HG03571 (cell line): ENCODE measurements around the gene SIGLEC6.

Experiments
- ATAC-seq: cut with Tn5 transposase; IDR thresholded peaks from one replicate; pipeline ENCODE4 v1.9.1; 2021; ENCODE audit not compliant: unreplicated experiment

SIGLEC6 gene

DNA sequence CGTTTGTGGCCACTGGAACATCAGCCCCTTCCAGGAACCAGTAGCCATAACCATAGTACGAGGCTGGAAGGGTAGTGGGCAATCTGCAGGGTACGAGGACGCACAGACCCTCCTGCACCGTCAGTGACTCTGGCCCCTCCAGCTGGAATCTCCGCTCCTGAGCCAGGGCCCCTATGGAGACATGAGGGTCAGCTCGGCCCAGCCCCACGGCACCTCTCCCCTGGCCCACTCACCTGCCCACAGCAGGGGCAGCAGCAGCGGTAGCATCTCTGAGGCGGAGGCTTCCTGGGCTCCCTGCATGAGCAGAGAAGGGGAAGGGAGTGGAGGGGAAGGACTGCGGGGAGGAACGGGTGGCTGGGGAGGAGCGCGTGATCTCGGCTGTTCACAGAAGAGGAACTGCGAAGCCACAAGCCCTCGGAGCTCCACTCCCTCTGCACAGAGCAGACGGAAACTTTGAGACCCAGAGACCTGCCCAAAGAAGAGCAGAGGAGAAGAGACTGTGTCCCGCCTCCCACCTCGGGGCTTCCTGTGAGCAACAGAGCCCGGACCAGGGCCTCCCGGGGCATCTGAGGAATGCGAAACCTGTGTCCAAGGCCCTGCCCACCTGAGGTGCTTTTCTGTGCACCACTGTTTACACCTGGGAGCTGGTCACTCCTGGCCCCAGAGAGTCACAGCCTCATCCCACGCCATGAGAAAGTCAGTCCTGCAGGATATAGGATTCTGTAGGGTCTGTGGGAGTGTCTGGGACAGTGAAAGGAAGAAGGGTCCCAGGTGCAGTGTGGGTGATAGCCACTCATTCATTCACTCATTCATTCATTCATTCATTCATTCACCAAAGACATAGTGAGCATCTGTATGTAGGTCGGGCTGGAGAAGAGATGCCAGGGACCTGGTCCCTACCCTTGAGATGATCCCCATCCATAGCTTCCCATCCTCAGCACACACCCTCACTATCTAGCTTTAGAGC, at the start of gene SIGLEC6:
Gene SIGLEC6, minus strand, starts transcription at position 322 of the 967 bp plus-strand sequence. Its CDS starts 22 bp downstream, at position 300.
- no peak for ATAC-seq

DNA sequence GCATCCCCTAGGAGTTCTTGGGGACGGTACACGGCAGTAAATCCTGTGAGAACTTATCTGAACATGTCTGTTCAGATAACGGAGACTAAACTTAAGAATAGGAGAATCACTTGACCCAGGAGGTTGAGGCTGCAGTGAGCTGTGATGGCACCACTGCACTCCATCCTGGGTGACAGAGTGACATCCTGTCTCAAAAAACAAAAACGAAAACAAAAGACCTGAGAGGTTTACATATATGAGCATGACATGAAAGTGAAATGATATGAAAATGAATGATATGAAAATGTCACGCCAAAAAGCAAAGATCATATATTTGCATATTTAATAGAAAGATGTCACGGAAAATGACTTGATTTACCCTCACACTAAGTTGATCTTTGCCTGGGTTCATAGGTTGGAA, 45.4 kb upstream of the SIGLEC6 start:
- ATAC-seq: no peak

GRCh38 chr19:51573331-51573730, 41.9 kb upstream of the SIGLEC6 start:
- ATAC-seq: no peak

- no peak for ATAC-seq
These were observed 41.4 kb upstream of the SIGLEC6 start for GRCh38 chr19:51572908-51573307.

- ATAC-seq: no peak
These were observed 40.9 kb upstream of the SIGLEC6 start for GRCh38 chr19:51572410-51572809.

GRCh38 chr19:51571599-51571998, 40.1 kb upstream of the SIGLEC6 start:
- no peak for ATAC-seq

- peak; percentile 68 for ATAC-seq
These were observed 39.6 kb upstream of the SIGLEC6 start, which contains the start of gene ZNF175 for GRCh38 chr19:51570962-51571575. ZNF175 (plus strand) TSS chr19:51571283; CDS start chr19:51573330, 2,047 bp downstream.

GRCh38 chr19:51568456-51568855, 37.0 kb upstream of the SIGLEC6 start:
- no peak for ATAC-seq

- ATAC-seq: no peak
These were observed 36.1 kb upstream of the SIGLEC6 start for GRCh38 chr19:51567583-51567982.

DNA sequence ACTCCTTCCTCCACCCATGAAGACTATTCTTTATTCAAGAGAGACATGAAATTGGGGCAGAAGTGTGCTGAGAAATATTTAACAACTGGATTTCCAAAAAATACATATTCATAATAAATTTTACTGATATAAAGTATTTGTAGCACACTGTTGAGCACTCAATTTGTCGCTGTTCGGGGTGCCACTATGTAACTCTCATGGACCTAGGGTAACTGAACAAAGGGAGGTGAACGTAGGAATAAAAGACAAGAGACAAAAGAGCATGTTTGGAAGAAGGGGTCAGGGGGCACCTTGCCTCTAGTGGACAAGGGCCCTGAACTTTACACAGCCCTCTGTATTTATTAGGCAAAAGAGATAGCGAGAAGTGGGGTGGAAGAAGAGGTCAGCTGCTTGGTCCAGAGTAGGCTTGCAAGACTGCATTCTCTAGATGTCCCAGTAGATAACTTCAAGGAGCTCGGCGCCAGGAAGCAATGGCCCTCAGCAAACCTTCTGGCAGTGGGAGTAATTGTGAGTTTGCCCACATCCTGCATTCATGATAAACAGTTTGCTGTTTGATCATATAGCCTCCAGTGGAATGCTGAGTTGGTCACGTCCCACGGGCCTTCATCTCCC, 35.1 kb upstream of the SIGLEC6 start:
- no peak for ATAC-seq

GRCh38 chr19:51565583-51565982, 34.1 kb upstream of the SIGLEC6 start:
- ATAC-seq: no peak

DNA sequence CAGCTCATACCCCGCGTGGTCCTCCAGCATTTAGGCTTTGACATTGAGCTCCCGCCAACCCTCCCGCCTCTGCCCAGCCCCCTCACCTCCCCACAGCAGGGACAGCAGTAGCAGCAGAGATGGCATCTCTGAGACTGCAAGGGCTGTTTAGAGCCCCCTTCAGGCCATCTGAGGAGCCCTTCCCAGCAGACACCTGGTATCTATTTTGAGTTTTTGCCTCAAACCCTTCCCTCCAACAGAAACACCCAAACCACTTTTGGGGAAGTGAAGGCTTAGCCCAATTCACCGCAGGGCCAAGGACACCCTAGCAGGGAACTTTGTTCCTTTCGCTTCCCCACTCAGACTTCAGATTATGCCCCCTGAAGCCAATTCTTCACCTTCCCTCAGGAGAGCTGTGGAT, 33.3 kb upstream of the SIGLEC6 start:
- ATAC-seq: no peak

GRCh38 chr19:51560339-51560738, 28.9 kb upstream of the SIGLEC6 start:
- no peak for ATAC-seq

DNA sequence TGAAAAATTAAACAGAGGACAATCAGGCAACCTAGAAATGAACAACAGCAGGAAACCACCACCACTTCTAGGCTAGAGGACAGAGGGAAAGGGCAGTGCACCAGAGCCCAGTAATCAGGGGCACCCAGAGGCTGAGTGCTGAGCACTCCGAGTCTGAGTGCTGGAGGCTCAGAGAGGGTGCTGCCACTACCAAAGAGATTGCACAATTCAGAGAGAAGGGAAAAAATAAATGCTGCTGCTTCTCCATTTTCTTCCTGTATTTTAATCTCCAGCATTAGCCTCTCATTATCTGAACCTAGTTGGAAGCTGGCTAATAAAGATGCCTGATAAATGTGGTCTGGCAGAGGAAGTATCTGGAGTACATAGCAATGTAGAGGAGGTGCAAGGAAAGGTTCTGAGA, 27.8 kb upstream of the SIGLEC6 start:
- ATAC-seq: no peak

DNA sequence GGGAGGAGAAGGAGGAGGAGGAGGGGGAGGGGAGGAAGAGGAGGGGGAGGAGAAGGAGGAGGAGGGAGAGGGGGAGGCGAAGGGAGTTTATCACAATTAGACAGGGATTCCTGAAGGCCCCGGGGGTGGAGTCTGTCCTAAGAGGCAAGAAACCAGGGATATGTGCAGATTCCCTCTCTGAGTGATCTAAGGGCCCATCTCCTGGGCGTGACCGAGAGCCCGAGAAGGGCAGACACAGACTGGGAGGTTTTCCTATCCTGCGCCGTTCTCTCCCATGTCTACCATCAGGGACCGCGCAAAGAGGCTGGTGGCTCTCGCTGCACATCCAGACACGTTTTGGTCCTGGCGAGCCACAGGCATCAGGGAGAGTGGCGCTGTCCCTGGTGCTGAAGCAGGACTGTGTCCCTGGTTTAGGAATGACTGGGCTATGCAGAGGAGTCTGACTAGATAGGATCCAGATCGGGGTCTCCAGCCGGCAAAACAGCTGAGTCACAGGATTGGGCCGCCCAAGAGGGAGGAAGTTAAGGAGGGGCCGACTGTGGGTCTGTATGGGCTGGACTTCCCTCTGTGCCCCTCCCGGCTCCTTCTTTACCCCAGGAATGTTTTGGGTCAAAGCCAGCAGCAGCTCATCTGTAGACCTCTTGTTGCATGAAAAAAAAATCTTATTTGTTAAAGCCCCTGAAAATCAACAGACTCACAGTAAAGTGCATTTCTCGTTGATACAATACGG, 21.7 kb upstream of the SIGLEC6 start:
- ATAC-seq: no peak

DNA sequence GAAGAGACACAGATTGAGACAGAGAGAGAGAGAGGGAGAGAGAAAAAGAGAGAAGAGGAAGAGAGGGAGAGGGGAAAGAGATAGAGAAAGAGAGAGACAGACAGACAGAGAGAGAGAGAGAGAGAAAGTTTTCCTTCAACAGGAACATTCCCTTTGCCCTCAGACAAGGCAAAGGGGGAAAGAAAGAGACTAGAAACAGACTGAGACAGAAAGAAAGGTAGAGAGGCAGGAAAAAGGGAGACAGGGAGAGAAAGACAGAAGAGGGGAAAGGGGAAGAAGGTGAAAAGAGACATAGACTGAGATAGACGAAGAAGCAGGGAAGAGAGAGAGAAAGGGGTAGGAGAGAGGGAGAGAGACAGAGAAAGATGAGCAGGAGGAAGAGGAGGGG, 21.1 kb upstream of the SIGLEC6 start:
- ATAC-seq: no peak

DNA sequence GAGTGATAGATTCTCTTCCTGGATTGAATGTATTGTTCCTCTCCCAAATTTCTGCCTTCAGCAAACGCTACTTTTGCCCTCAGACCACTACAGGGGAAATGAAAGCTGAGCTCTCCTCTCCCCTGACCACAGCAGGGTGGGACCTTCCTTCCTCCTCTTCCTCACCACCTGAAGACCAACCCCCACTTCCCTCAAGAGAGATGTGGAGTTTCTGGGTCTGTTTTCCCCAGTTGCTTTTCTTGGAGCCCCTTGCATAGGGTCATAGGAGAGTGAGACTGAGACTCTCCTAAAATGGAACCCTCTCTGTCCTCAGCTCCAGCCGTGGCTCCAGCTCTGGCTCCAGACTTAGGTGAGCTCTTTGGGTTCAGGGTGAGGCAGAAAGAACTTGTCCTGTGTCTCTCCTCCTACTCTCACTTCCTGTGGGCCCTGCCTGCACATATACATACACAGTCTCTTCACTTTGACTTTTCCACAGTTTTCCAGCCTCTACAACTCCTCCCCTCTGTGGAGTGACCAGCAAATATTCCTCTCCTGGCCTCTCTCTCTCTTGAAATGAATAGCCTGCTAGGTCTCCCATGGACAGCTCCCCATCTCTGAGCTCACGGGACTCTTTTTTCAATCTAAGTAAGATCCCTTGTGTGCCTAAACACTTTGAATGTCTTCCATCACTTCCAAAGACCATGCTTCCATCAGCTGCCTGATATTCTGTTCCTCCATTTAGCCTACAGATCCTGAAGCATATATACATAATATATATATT, 20.4 kb upstream of the SIGLEC6 start:
- ATAC-seq: no peak

- ATAC-seq: no peak
These were observed 19.6 kb upstream of the SIGLEC6 start for GRCh38 chr19:51550848-51551672.

DNA sequence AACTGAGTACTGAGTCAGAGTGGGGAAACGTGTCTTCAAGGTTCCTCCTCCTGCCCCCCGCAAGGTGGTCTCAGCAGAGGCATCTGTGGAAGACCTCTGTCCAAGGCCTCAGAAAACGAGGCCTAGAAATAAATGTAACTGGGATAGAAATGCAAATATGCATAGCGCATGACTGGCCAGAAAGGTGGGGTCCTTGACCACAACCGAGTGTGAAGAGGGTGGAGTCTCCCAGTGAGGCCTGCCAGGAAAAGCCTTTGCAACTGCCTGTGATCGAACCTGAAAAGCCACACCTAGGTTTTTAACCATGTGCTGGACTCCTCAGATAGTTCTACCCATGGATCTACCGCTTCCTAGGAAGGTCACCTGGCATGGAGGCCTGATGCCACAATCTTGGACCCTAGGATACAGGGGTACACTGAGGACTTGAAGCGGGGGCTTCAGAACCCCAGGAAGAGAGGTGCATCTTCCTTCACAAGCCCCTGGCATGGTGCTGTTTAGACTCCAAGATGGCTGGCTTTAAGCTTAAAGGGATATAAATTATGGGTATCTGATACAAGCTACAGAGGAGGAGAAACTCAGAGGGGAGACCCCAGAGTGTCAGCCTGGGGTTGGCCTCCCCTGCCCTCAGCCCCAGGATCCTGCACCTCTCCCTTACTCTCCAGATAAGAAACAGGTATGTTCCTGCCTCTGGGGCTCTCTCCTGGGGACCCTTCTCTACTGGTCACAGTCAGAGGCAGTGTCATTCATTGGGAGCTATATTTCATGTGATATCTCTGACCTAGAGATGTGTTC, 18.3 kb upstream of the SIGLEC6 start:
- no peak for ATAC-seq
